ENCODE measurements around the gene MCF2L2.
"Not testable (repeated sequence)": the region's sequence is repeated elsewhere in the genome, so short reads cannot be mapped to it uniquely, and the experiment has no call there.

The MCF2L2 gene

GRCh38 chr3:183443395-183444385 lies 15.3 kb upstream of the MCF2L2 start:
- no peak for DNase-seq

GRCh38 chr3:183442994-183443393 lies 14.6 kb upstream of the MCF2L2 start:
- DNase-seq: no peak

GRCh38 chr3:183440521-183440920 lies 12.1 kb upstream of the MCF2L2 start:
- DNase-seq: not testable (repeated sequence)

- DNase-seq: no peak
These were observed 11.1 kb upstream of the MCF2L2 start for GRCh38 chr3:183439515-183439914.

GRCh38 chr3:183438735-183439134 lies 10.3 kb upstream of the MCF2L2 start:
- DNase-seq: peak; percentile 19

GRCh38 chr3:183437666-183438564 lies 9.5 kb upstream of the MCF2L2 start:
- no peak for DNase-seq

GRCh38 chr3:183437061-183437460 lies 8.6 kb upstream of the MCF2L2 start:
- DNase-seq: no peak

- DNase-seq: no peak
These were observed 7.2 kb upstream of the MCF2L2 start for GRCh38 chr3:183435661-183436060.

GRCh38 chr3:183434992-183435391 lies 6.6 kb upstream of the MCF2L2 start:
- DNase-seq: no peak

GRCh38 chr3:183434503-183434902 lies 6.1 kb upstream of the MCF2L2 start:
- DNase-seq: no peak

- DNase-seq: no peak
These were observed 2.0 kb upstream of the MCF2L2 start for GRCh38 chr3:183430325-183430957.

- peak; percentile 34 for DNase-seq
These were observed 458 bp downstream of the MCF2L2 start for GRCh38 chr3:183427876-183428446.

- no peak for DNase-seq
These were observed 1.1 kb downstream of the MCF2L2 start for GRCh38 chr3:183427196-183427875.

- not testable (repeated sequence) for DNase-seq
These were observed 9.6 kb downstream of the MCF2L2 start for GRCh38 chr3:183418807-183419206.

- DNase-seq: no peak
These were observed 17.1 kb downstream of the MCF2L2 start for GRCh38 chr3:183411216-183411922.

- DNase-seq: no peak
These were observed 17.7 kb downstream of the MCF2L2 start for GRCh38 chr3:183410759-183411158.

GRCh38 chr3:183410280-183410679 lies 18.1 kb downstream of the MCF2L2 start:
- no peak for DNase-seq

- DNase-seq: no peak
These were observed 19.2 kb downstream of the MCF2L2 start for GRCh38 chr3:183409219-183409618.

- DNase-seq: no peak
These were observed 26.7 kb downstream of the MCF2L2 start for GRCh38 chr3:183401678-183402077.

GRCh38 chr3:183400352-183400751 lies 28.1 kb downstream of the MCF2L2 start:
- DNase-seq: no peak

- DNase-seq: no peak
These were observed 31.6 kb downstream of the MCF2L2 start for GRCh38 chr3:183396662-183397391.
